Mucosa of descending colon (tissue), 3 donors: ENCODE results near the gene GSE1. TPM values are rescaled to one million over a fixed set of nuclear protein-coding genes. Genes with fewer than 3 reads are reported as not detected.

Experiments
- ATAC-seq: fragments of 200-7000 bp; cut with Tn5 transposase; one replicate; pipeline ENCODE4 v1.9.1; 2020; ENCODE audit warnings: mild to moderate bottlenecking, moderate library complexity
- DNase-seq, 3 donors: peaks; one replicate each; pipeline ENCODE4 v3.0.0-alpha.2; 2020
- H3K36me3 ChIP-seq: fragments of 200-600 bp; one replicate; pipeline ENCODE4 v1.8.0; 2021; ENCODE audit warnings: low read depth, mild to moderate bottlenecking
- H3K4me1 ChIP-seq: fragments of 200-600 bp; one replicate; pipeline ENCODE4 v1.8.0; 2021; ENCODE audit warnings: low read depth, mild to moderate bottlenecking
- H3K4me3 ChIP-seq: fragments of 200-600 bp; one replicate; pipeline ENCODE4 v1.8.0; 2021; ENCODE audit warnings: mild to moderate bottlenecking
- H3K9me3 ChIP-seq: fragments of 200-600 bp; one replicate; pipeline ENCODE4 v1.8.0; 2021; ENCODE audit warnings: mild to moderate bottlenecking
- intact Hi-C, 2 donors: fragments of 100-400 bp; cut with DNase I in 1 of 2; cut with micrococcal nuclease in 1 of 2; formaldehyde crosslinking; loops; one replicate each; pipeline versions ENCODE4 v1.11.0 to v1.11.1; 2022; cut with DNase I, micrococcal nuclease
- total RNA-seq, 3 donors: library from RNA; stranded (reverse); fragmentation: NEBNext Ultra II Directional in 2 of 3; extraction: Animal tissue kit (Norgen Biotek cat#: 25700) in 2 of 3; gene quantifications; one replicate each; pipeline versions ENCODE4 v1.2.1 to v1.2.4, GENCODE V29; 2021 to 2023
- TF ChIP-seq, protein P1 (sequence below): fragments of 200-600 bp; IDR thresholded peaks from one replicate; pipeline ENCODE4 v1.8.0; 2022; ENCODE audit warnings: antibody characterized with exemption, mild to moderate bottlenecking
- donor health status: DM: no; HTN: no; CAD: no; lungs with moderate emphysema.
- donor health status: DM: no; HTN: no; CAD: no.
- donor health status: DM: no; HTN: yes; CAD: no.

The GSE1 gene
- total RNA-seq, 3 donors from 2014 or later = 107 to 122 (median 107) TPM

GRCh38 chr16:85718153-85718477 is 105.0 kb downstream of the GSE1 start:
- no peaks in the 10 kb centered on the region for H3K36me3 ChIP-seq
- TF ChIP-seq, protein P1, sequence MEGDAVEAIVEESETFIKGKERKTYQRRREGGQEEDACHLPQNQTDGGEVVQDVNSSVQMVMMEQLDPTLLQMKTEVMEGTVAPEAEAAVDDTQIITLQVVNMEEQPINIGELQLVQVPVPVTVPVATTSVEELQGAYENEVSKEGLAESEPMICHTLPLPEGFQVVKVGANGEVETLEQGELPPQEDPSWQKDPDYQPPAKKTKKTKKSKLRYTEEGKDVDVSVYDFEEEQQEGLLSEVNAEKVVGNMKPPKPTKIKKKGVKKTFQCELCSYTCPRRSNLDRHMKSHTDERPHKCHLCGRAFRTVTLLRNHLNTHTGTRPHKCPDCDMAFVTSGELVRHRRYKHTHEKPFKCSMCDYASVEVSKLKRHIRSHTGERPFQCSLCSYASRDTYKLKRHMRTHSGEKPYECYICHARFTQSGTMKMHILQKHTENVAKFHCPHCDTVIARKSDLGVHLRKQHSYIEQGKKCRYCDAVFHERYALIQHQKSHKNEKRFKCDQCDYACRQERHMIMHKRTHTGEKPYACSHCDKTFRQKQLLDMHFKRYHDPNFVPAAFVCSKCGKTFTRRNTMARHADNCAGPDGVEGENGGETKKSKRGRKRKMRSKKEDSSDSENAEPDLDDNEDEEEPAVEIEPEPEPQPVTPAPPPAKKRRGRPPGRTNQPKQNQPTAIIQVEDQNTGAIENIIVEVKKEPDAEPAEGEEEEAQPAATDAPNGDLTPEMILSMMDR = peak; percentile 9
- intact Hi-C loops = no loop called here
- DNase-seq = no peak
- H3K4me3 ChIP-seq = no peak overlapping the region
- no peak for ATAC-seq
- H3K4me1 ChIP-seq = peaks cover 7% of the 10 kb centered on the region
- H3K9me3 ChIP-seq = no peaks in the 10 kb centered on the region

- ATAC-seq (peak; percentile 46), DNase-seq (peak in 2 of 3 donors; percentile 53 to 59)
- Histone ChIP-seq H3K4me1 (peaks cover 7% of the 10 kb centered on the region), H3K36me3 (no peaks in the 10 kb centered on the region), H3K9me3 (no peaks in the 10 kb centered on the region), H3K4me3 (no peak overlapping the region)
- TF ChIP-seq, protein P1 = peak; percentile 36
- intact Hi-C loops = no loop called here
Measured at GRCh38 chr16:85718682-85719081, 105.6 kb downstream of the GSE1 start.

DNA sequence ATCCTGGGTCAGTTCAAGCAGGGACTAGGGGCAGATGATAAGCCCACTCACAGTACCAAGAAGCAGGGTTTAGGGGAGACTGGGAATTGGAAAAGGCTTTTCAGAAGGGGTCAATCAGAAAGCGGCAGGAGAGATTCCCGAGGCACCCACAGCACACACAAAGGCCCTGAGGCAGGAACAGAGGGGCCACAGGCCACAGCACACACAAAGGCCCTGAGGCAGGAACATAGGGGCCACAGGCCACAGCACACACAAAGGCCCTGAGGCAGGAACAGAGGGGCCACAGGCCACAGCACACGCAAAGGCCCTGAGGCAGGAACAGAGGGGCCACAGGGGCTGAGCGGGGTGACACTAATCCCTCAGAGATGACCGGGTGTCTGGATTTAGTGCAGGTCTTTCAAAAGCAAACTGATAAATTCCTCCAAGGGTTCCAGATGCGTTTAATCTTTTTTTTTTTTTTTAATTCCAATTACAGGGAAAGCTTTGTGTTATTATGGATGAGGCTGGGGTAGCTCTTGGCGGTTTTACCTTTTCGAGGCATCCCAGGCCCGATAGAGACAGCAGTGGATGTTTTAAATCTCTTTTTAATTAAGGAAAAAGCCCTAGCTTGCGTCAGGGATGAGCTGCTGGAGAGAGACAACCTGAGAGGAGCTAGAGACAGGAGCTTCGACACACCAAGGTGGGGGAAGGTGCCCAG is 106.6 kb downstream of the GSE1 start:
- no peaks in the 10 kb centered on the region for H3K36me3 ChIP-seq
- H3K9me3 ChIP-seq = no peaks in the 10 kb centered on the region
- ATAC-seq (no peak), DNase-seq (no peak)
- intact Hi-C loops = no loop called here
- TF ChIP-seq, protein P1 = no peak
- no peak overlapping the region for H3K4me3 ChIP-seq
- H3K4me1 ChIP-seq = peaks cover 7% of the 10 kb centered on the region

DNA sequence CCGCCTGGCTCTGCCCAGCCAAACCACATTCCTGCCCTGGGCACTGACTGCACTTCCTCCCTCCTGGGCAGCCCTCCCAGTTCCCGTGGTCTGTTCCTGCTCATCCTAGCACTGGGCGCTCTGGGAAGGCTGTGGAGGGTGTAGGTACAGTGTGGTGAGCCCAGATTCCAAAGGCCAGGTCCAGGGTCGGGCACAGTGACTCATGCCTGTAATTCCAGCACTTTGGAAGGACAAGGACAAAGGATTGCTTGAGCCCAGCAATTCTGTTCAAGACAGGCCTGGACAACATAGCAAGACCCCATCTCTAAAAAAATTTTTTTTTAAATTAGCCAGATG is 107.1 kb downstream of the GSE1 start:
- Histone ChIP-seq H3K4me1 (peaks cover 7% of the 10 kb centered on the region), H3K4me3 (no peak overlapping the region), H3K9me3 (no peaks in the 10 kb centered on the region), H3K36me3 (no peaks in the 10 kb centered on the region)
- TF ChIP-seq, protein P1 = no peak
- intact Hi-C loops = no loop called here
- ATAC-seq (peak; percentile 82), DNase-seq (peak in 2 of 3 donors; percentile 30 to 62)

DNA sequence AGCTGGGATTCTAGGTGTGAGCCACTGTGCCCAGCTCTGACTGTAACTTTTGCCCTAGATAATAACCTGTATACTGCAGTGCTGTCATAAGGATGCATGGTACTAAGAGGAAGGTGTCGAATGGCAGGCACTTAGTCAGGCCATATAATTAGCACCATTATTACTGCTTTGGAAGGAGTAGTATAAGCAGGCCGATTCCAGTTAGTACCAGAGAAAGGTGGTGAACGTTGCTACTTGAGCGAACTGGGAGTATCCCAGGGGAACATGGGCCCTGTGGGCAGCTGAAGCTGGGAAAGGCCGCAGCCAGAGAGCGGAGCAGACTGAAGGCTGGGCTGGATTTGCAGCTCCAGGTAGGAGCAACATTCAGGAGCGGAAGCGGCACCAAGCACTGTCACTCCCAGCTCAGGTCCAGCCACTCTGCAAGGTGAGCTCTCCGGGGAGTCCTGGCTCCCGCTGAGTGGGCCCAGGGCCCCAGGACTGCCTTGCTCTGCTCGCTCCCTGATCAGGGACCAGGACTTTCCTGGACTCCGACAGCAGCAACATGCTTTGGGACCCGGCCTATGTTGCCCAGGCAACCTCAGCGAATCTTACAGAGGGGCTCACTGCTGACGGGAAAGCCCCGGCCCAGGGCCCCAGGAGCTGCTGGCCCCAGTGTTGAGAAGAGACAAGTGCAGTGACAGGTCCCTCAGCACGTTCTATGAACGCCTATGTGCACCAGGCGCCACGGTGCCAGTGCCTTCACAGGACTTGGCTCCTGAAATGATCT is 109.2 kb downstream of the GSE1 start:
- Histone ChIP-seq H3K4me1 (peaks cover 7% of the 10 kb centered on the region), H3K9me3 (no peaks in the 10 kb centered on the region), H3K36me3 (no peaks in the 10 kb centered on the region), H3K4me3 (no peak overlapping the region)
- intact Hi-C loops = no loop called here
- ATAC-seq (no peak), DNase-seq (no peak)
- TF ChIP-seq, protein P1 = no peak
